ENCODE results near the gene SOX15. TPM values are rescaled to one million over a fixed set of nuclear protein-coding genes. Genes with fewer than 3 reads are reported as not detected.

Gene SOX15
- total and polyA plus RNA-seq, 2 of the 13 experiments (the other 11 are each of a cell fraction or from before 2014, with no cell fraction given) = 0.07 to 0.18 TPM

DNA sequence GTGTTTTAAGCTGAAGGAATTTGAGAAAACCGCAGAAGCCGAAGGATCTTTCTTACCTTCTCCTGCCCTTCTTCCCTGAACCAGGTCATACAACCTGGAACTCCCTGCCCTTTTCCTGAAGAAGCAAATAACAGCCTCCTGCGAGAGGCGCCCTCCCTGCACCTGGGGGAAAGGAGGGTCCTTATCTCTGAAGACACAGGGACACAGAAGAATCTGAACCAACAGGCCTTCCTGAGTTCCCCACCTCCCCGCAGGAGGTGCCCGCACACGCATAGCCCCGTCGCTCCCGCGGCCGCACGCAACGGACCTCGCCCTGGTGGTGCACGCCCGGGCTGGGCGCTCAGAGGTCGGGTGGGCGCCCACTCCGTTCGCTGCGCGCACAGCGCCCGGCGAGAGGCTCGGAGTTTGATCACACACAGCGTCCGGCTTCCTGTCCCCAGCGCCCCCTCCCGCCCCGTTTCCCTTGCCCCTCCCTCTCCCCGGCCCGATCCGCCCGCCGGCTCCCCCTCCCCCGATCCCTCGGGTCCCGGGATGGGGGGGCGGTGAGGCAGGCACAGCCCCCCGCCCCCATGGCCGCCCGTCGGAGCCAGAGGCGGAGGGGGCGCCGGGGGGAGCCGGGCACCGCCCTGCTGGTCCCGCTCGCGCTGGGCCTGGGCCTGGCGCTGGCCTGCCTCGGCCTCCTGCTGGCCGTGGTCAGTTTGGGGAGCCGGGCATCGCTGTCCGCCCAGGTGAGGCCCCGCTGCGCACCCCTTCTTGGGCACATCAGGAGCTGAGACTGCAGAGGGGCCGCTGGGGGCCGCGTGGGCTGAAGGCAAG, 41.1 kb downstream of the SOX15 start, which contains the start of gene TNFSF12:
TSS of gene TNFSF12 (plus strand) at position 474 of the 816 bp plus-strand sequence. CDS start at position 570, 96 bp downstream.
- intact Hi-C loops (cut with micrococcal nuclease; ENCODE audit: unreplicated experiment) = no loop called here
- Histone ChIP-seq H3K4me2 (ENCODE audit: low read depth, low read length) (peak within 1 kb of the TSS; percentile 65), H4K20me1 (ENCODE audit: insufficient read depth, low read length) (no peaks in the 10 kb centered on the region), H3K9me3 (ENCODE audit: low read length) (no peaks in the 10 kb centered on the region), H3K27ac (ENCODE audit: extremely low read length, insufficient read depth, low read length) (no peak within 1 kb of the TSS), H3K4me1 (ENCODE audit: insufficient read depth, low read length) (peaks cover 61% of the 10 kb centered on the region), H3K36me3 (replicated peaks in 1 of 2; ENCODE audit: control insufficient read depth in 1 of 2, insufficient read depth in 2 of 2, low read length in 2 of 2) (no peaks in the 10 kb centered on the region), H2AFZ (ENCODE audit: low read length) (peak within 1 kb of the TSS; percentile 17), H3K9ac (ENCODE audit: insufficient read depth, low read depth, low read length) (peak within 1 kb of the TSS; percentile 23), H3K27me3 (ENCODE audit: control insufficient read depth in 1 of 2, insufficient read depth in 2 of 2, low read length in 2 of 2) (peaks cover 0 to 3% of the 10 kb centered on the region in 2 experiments; a peak in 3 of 5 replicates), H3K4me3 (replicated peaks in 1 of 3; ENCODE audit: insufficient read depth in 1 of 3, low read depth in 2 of 3, low read length in 3 of 3) (peak within 1 kb of the TSS; percentile 55 to 70 (median 65)), H3K79me2 (ENCODE audit: insufficient read depth, low read length) (no peaks in the 10 kb centered on the region)
- DNase-seq (ENCODE audit: low spot score) (no peak), FAIRE-seq (no peak), ATAC-seq (peak; percentile 75)
- in situ Hi-C loops (cut with HindIII; ENCODE audit: extremely low pct_ligation_motif_present, low pct_unique_long_range_greater_than_20kb) = no loop called here
- POLR2A ChIA-PET = interaction anchor here (0.8 to 3.9 kb wide), 4 partner anchors 9 to 198 kb away, joined by 3 to 18 read pairs (median 6); partner anchors contain the start of gene TNFSF13
- no TSS peak for BruUV-seq (replicated peaks)
- CTCF ChIA-PET (ENCODE audit: low intra/inter-chr PET ratio, low total read pairs) = no interaction called here
- 17% methylated on average over 16 of the region's 65 CpGs for WGBS (ENCODE audit: low lambda C conversion rate)
- TF ChIP-seq, protein P1, sequence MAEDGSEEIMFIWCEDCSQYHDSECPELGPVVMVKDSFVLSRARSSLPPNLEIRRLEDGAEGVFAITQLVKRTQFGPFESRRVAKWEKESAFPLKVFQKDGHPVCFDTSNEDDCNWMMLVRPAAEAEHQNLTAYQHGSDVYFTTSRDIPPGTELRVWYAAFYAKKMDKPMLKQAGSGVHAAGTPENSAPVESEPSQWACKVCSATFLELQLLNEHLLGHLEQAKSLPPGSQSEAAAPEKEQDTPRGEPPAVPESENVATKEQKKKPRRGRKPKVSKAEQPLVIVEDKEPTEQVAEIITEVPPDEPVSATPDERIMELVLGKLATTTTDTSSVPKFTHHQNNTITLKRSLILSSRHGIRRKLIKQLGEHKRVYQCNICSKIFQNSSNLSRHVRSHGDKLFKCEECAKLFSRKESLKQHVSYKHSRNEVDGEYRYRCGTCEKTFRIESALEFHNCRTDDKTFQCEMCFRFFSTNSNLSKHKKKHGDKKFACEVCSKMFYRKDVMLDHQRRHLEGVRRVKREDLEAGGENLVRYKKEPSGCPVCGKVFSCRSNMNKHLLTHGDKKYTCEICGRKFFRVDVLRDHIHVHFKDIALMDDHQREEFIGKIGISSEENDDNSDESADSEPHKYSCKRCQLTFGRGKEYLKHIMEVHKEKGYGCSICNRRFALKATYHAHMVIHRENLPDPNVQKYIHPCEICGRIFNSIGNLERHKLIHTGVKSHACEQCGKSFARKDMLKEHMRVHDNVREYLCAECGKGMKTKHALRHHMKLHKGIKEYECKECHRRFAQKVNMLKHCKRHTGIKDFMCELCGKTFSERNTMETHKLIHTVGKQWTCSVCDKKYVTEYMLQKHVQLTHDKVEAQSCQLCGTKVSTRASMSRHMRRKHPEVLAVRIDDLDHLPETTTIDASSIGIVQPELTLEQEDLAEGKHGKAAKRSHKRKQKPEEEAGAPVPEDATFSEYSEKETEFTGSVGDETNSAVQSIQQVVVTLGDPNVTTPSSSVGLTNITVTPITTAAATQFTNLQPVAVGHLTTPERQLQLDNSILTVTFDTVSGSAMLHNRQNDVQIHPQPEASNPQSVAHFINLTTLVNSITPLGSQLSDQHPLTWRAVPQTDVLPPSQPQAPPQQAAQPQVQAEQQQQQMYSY (CRISPR knock-in tag; IDR thresholded peaks at IDR 0.05) = no peak
- TF ChIP-seq EHMT2 (IDR thresholded peaks at IDR 0.05; ENCODE audit: borderline replicate concordance, low read depth, low read length) = no peak
- no peak for TF ChIP-seq FOXK2 (IDR thresholded peaks at IDR 0.05)
- TF ChIP-seq TAF1 (CRISPR knock-in tag; IDR thresholded peaks at IDR 0.05) = peak; percentile 44; the same call in 1 of the 2 replicates
- peak; percentile 53; the same call in 1 of the 2 replicates for TF ChIP-seq ZSCAN31 (CRISPR knock-in tag; IDR thresholded peaks at IDR 0.05; ENCODE audit: low read depth)
- TF ChIP-seq YEATS4 (CRISPR knock-in tag; IDR thresholded peaks at IDR 0.05; ENCODE audit: borderline replicate concordance) = 0 out of 2 replicates have a peak, but pooled peaks have one; percentile 37
- TF ChIP-seq POLR2G (IDR thresholded peaks at IDR 0.05; ENCODE audit: low read depth, low read length) = peak; percentile 45; the same call in 1 of the 2 replicates
- TF ChIP-seq ZNF564 (CRISPR knock-in tag; IDR thresholded peaks at IDR 0.05) = no peak
- peak; percentile 47; the same call in 1 of the 2 replicates for TF ChIP-seq KDM2A (CRISPR knock-in tag; IDR thresholded peaks at IDR 0.05; ENCODE audit: borderline replicate concordance, low read depth)
- TF ChIP-seq AGO1 (IDR thresholded peaks at IDR 0.05; ENCODE audit: low read depth, low read length, poor library complexity, severe bottlenecking) = no peak
- peak; percentile 93 for TF ChIP-seq HNRNPLL (IDR thresholded peaks at IDR 0.05; ENCODE audit: low read depth, low read length, poor library complexity, severe bottlenecking)
- TF ChIP-seq HNF4G (IDR thresholded peaks at IDR 0.05; ENCODE audit: borderline replicate concordance, low read depth, low read length) = no peak
- TF ChIP-seq HNF4G (CRISPR knock-in tag; IDR thresholded peaks at IDR 0.05; ENCODE audit: borderline replicate concordance, low read depth) = no peak
- no peak for TF ChIP-seq HNRNPH1 (optimal IDR thresholded peaks at IDR 0.05; ENCODE audit: low read depth, low read length)
- TF ChIP-seq, protein P2, sequence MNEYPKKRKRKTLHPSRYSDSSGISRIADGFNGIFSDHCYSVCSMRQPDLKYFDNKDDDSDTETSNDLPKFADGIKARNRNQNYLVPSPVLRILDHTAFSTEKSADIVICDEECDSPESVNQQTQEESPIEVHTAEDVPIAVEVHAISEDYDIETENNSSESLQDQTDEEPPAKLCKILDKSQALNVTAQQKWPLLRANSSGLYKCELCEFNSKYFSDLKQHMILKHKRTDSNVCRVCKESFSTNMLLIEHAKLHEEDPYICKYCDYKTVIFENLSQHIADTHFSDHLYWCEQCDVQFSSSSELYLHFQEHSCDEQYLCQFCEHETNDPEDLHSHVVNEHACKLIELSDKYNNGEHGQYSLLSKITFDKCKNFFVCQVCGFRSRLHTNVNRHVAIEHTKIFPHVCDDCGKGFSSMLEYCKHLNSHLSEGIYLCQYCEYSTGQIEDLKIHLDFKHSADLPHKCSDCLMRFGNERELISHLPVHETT (CRISPR knock-in tag; conservative IDR thresholded peaks at IDR 0.05) = no peak
- no peak for TF ChIP-seq ZNF790 (CRISPR knock-in tag; IDR thresholded peaks at IDR 0.05; ENCODE audit: borderline replicate concordance)
- TF ChIP-seq ZBTB20 (CRISPR knock-in tag; IDR thresholded peaks at IDR 0.05; ENCODE audit: borderline replicate concordance, low read depth) = no peak
- no peak for TF ChIP-seq HMG20A (CRISPR knock-in tag; IDR thresholded peaks at IDR 0.05; ENCODE audit: borderline replicate concordance)

Data from HepG2 (cell line).